Brain microvascular endothelial cell (primary cell): ENCODE data around the gene ELANE.

Source experiments
- DNase-seq: peaks from one replicate; pipeline ENCODE4 v3.0.0-alpha.2; 2020
- H3K27ac ChIP-seq: fragments of 250-450 bp; sonication (Bioruptor Pico); 2 replicates; pipeline ENCODE4 v1.5.1; 2020; ENCODE audit warnings: mild to moderate bottlenecking, moderate library complexity
- H3K27me3 ChIP-seq: fragments of 250-450 bp; sonication (Bioruptor Pico); replicated peaks from 2 replicates; pipeline ENCODE4 v1.5.1; 2020; ENCODE audit warnings: mild to moderate bottlenecking
- H3K36me3 ChIP-seq: fragments of 250-450 bp; sonication (Bioruptor Pico); replicated peaks from 2 replicates; pipeline ENCODE4 v1.5.1; 2020; ENCODE audit warnings: mild to moderate bottlenecking
- H3K4me3 ChIP-seq: 2 replicates; pipeline ENCODE4 v1.5.1; 2011; ENCODE audit warnings: low read depth, mild to moderate bottlenecking, control low read depth, low read length, moderate library complexity
- in situ Hi-C: cut with HindIII; loops from 2 replicates; pipeline ENCODE4 v1.10.0; 2017; ENCODE audit warnings: low sequenced_read_pairs, low pct_ligation_motif_present
- TF ChIP-seq, protein P1 (sequence below): IDR thresholded peaks from 2 replicates; pipeline ENCODE4 v1.5.1; 2011; ENCODE audit warnings: low read depth, mild to moderate bottlenecking, moderate library complexity, low read length, control low read depth, inconsistent platforms; ENCODE audit errors: missing control alignments

ELANE gene

GRCh38 chr19:881385-882071 is 29.4 kb downstream of the ELANE start:
- Histone ChIP-seq H3K27ac (no peak overlapping the region), H3K36me3 (peaks cover 57% of the 10 kb centered on the region), H3K4me3 (no peak overlapping the region), H3K27me3 (no peaks in the 10 kb centered on the region)
- TF ChIP-seq, protein P1, sequence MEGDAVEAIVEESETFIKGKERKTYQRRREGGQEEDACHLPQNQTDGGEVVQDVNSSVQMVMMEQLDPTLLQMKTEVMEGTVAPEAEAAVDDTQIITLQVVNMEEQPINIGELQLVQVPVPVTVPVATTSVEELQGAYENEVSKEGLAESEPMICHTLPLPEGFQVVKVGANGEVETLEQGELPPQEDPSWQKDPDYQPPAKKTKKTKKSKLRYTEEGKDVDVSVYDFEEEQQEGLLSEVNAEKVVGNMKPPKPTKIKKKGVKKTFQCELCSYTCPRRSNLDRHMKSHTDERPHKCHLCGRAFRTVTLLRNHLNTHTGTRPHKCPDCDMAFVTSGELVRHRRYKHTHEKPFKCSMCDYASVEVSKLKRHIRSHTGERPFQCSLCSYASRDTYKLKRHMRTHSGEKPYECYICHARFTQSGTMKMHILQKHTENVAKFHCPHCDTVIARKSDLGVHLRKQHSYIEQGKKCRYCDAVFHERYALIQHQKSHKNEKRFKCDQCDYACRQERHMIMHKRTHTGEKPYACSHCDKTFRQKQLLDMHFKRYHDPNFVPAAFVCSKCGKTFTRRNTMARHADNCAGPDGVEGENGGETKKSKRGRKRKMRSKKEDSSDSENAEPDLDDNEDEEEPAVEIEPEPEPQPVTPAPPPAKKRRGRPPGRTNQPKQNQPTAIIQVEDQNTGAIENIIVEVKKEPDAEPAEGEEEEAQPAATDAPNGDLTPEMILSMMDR, result no peak
- in situ Hi-C loops, result no loop called here
- no peak for DNase-seq

DNA sequence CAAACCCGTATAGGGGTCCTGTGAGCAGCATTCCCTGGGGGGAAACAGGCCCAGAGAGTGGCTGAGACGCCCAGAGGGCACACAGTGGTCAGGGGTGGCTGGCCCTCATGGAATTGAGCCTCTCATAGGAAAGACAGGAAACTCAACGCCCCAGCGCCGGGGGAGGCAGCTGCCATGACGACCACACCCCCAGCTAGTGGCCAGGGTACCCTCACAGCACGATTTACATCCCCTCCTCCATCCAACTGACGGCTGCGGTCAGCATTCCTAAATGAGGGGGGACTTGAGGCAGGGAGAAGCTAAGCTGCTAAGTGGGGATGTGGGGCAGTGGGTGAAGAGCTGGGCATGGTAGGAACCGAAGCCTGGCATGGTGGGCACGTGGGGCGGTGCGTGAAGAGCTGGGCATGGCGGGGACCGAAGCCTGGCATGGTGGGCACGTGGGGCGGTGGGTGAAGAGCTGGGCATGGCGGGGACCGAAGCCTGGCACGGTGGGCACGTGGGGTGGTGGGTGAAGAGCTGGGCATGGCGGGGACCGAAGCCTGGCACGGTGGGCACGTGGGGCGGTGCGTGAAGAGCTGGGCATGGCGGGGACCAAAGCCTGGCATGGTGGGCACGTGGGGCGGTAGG is 30.9 kb downstream of the ELANE start:
- Histone ChIP-seq H3K36me3 (peaks cover 58% of the 10 kb centered on the region), H3K27ac (no peak overlapping the region), H3K27me3 (no peaks in the 10 kb centered on the region), H3K4me3 (no peak overlapping the region)
- TF ChIP-seq, protein P1, result no peak
- no peak for DNase-seq
- in situ Hi-C loops, result no loop called here

- no peaks in the 10 kb centered on the region for H3K27me3 ChIP-seq
- peaks cover 61% of the 10 kb centered on the region for H3K36me3 ChIP-seq
- no peak for DNase-seq
- no peak overlapping the region for H3K27ac ChIP-seq
- TF ChIP-seq, protein P1, result no peak
- in situ Hi-C loops, result no loop called here
- H3K4me3 ChIP-seq, result no peak overlapping the region
These were observed 31.6 kb downstream of the ELANE start for GRCh38 chr19:883661-884211.

DNA sequence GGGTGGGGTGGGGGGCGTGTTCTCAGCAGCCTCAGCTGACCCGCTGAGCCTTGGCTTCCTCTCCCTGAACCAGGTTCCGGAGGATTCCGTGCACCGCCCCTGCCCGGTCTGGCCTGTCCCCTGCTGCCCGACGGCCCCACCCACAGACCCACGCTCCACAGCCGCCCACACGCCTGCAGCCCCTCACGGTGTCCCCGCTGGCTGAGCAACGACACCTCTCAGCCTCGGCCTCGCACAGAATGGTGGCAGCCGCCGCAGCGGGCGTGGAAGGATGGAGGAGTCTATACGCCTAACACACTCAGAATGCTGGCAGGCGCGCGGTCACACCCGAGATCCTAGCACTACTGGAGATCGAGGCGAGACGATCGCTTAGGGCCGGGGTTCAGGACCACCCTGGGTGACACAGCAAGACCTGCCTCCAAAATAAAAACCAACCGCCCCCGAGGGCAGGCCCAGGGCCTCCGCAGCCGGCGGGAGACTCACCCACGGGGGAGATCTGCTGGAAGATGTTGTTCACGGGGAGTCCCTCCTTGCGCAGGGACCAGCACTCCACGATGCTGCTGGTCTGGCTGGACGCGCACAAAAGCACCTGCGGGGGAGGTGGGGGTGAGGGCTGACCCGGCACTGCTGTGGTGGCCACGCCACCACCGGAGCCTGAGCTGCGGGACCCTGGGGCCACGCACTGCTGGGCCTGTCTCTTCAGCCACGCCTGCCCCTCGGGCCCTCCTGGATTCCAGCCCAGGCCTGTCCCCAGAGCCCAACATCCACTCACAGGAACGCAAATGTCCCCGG is 32.5 kb downstream of the ELANE start:
- in situ Hi-C loops, result no loop called here
- Histone ChIP-seq H3K27me3 (no peaks in the 10 kb centered on the region), H3K36me3 (peaks cover 67% of the 10 kb centered on the region), H3K27ac (no peak overlapping the region), H3K4me3 (no peak overlapping the region)
- no peak for DNase-seq
- TF ChIP-seq, protein P1, result no peak

- peaks cover 74% of the 10 kb centered on the region for H3K36me3 ChIP-seq
- TF ChIP-seq, protein P1, result no peak
- H3K27ac ChIP-seq, result no peak overlapping the region
- DNase-seq, result no peak
- no peaks in the 10 kb centered on the region for H3K27me3 ChIP-seq
- no peak overlapping the region for H3K4me3 ChIP-seq
- in situ Hi-C loops, result no loop called here
These were observed 33.6 kb downstream of the ELANE start for GRCh38 chr19:885536-886224.
